OCI-LY1 (cell line): Measurements from ENCODE around the gene NDUFV1.
"Not testable (repeated sequence)": the region's sequence is repeated elsewhere in the genome, so short reads cannot be mapped to it uniquely, and the experiment has no call there.

Experiments
- H2AFZ ChIP-seq: fragments of 200-600 bp; sonication (generic), shearing (Covaris generic); 2 replicates; pipeline ENCODE4 v1.6.0; 2014; ENCODE audit warnings: antibody characterized with exemption, mild to moderate bottlenecking, low read length
- H3F3A ChIP-seq: fragments of 200-600 bp; sonication (generic), shearing (Covaris generic); 2 replicates; pipeline ENCODE4 v1.6.0; 2014; ENCODE audit warnings: mild to moderate bottlenecking, antibody characterized with exemption, low read length, moderate library complexity; ENCODE audit not compliant: insufficient read depth
- H3K27ac ChIP-seq: fragments of 200-600 bp; sonication (generic); 2 replicates; pipeline ENCODE4 v1.5.1; 2014; ENCODE audit warnings: low read length, mixed run types, mild to moderate bottlenecking, low read depth; ENCODE audit not compliant: poor library complexity, severe bottlenecking
- H3K27me3 ChIP-seq: fragments of 200-600 bp; sonication (generic); 2 replicates; pipeline ENCODE4 v1.6.0; 2014; ENCODE audit warnings: antibody characterized with exemption, mild to moderate bottlenecking, low read length, moderate library complexity; ENCODE audit not compliant: insufficient read depth
- H3K36me3 ChIP-seq: fragments of 200-600 bp; sonication (generic); 2 replicates; pipeline ENCODE4 v1.6.1; 2014; ENCODE audit warnings: mild to moderate bottlenecking, antibody characterized with exemption, low read length, moderate library complexity, mixed read lengths; ENCODE audit not compliant: insufficient read depth
- H3K4me1 ChIP-seq: fragments of 200-600 bp; sonication (generic); 2 replicates; pipeline ENCODE4 v1.5.1; 2014; ENCODE audit warnings: mild to moderate bottlenecking, low read length, moderate library complexity; ENCODE audit not compliant: insufficient read depth, severe bottlenecking
- H3K4me2 ChIP-seq: fragments of 200-600 bp; sonication (generic), shearing (Covaris generic); 2 replicates; pipeline ENCODE4 v1.6.1; 2014; ENCODE audit warnings: low read length
- H3K4me3 ChIP-seq: fragments of 200-600 bp; sonication (generic); 2 replicates; pipeline ENCODE4 v1.5.1; 2014; ENCODE audit warnings: low read length, low read depth, mild to moderate bottlenecking, mixed read lengths; ENCODE audit not compliant: poor library complexity, severe bottlenecking
- H3K79me2 ChIP-seq: fragments of 200-600 bp; shearing (Covaris generic); 2 replicates; pipeline ENCODE4 v1.6.1; 2016; ENCODE audit warnings: mixed run types, low read length, mixed read lengths; ENCODE audit not compliant: insufficient read depth
- H3K9ac ChIP-seq: fragments of 200-600 bp; sonication (generic), shearing (Covaris generic); 2 replicates; pipeline ENCODE4 v1.6.1; 2014; ENCODE audit warnings: mild to moderate bottlenecking, low read length, mixed read lengths
- H3K9me2 ChIP-seq: fragments of 200-600 bp; sonication (generic), shearing (Covaris generic); 2 replicates; pipeline ENCODE4 v1.6.1; 2014; ENCODE audit warnings: low read depth, mild to moderate bottlenecking, low read length, mixed read lengths
- H3K9me3 ChIP-seq: fragments of 200-600 bp; shearing (Covaris generic); 2 replicates; pipeline ENCODE4 v1.6.1; 2014; ENCODE audit warnings: low read length, mixed read lengths
- H4K20me1 ChIP-seq: fragments of 200-600 bp; sonication (generic), shearing (Covaris generic); 2 replicates; pipeline ENCODE4 v1.6.0; 2016; ENCODE audit warnings: mild to moderate bottlenecking, low read length; ENCODE audit not compliant: insufficient read depth
- EZH2 ChIP-seq: fragments of 200-600 bp; sonication (generic), shearing (Covaris generic); IDR thresholded peaks from 2 replicates; pipeline ENCODE4 v1.8.0; 2017; ENCODE audit warnings: borderline replicate concordance, mixed run types, mild to moderate bottlenecking, antibody characterized with exemption, low read length, moderate library complexity, mixed read lengths
- TF ChIP-seq, protein P1 (sequence below): fragments of 200-600 bp; sonication (generic), shearing (Covaris generic); IDR thresholded peaks from 2 replicates; pipeline ENCODE4 v1.5.1; 2017; ENCODE audit warnings: mild to moderate bottlenecking, antibody characterized with exemption, low read length, moderate library complexity, mixed read lengths

Gene NDUFV1

DNA sequence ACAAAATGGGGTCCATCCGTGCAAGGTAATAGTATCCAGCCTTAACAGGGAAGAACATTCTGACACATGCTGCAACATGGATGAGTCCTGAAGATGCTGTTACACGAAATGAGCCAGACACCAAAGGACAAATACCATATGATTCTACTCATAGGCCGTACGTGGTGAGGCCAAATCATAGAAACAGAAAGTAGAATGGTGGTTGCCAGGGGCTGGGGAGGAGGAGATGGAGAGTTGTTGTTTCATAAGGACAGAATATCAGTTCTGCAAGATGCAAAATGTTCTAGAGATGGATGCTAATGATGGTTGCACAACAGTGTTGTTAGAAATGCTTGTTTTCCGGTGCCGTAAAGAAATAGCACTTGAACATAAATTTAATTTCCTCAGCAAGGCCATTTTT, 30.2 kb downstream of the NDUFV1 start:
- Histone ChIP-seq H3K79me2 (no peaks in the 10 kb centered on the region), H2AFZ (no peak overlapping the region), H3K9me3 (no peaks in the 10 kb centered on the region), H3K27me3 (peaks cover 9% of the 10 kb centered on the region; the same call in 1 of the 2 replicates), H3K4me2 (no peak overlapping the region), H3K4me1 (no peaks in the 10 kb centered on the region), H3F3A (no peaks in the 10 kb centered on the region), H3K4me3 (no peak overlapping the region), H3K9ac (no peak overlapping the region), H4K20me1 (no peaks in the 10 kb centered on the region), H3K27ac (no peak overlapping the region), H3K9me2 (no peaks in the 10 kb centered on the region), H3K36me3 (no peaks in the 10 kb centered on the region)
- TF ChIP-seq, protein P1, sequence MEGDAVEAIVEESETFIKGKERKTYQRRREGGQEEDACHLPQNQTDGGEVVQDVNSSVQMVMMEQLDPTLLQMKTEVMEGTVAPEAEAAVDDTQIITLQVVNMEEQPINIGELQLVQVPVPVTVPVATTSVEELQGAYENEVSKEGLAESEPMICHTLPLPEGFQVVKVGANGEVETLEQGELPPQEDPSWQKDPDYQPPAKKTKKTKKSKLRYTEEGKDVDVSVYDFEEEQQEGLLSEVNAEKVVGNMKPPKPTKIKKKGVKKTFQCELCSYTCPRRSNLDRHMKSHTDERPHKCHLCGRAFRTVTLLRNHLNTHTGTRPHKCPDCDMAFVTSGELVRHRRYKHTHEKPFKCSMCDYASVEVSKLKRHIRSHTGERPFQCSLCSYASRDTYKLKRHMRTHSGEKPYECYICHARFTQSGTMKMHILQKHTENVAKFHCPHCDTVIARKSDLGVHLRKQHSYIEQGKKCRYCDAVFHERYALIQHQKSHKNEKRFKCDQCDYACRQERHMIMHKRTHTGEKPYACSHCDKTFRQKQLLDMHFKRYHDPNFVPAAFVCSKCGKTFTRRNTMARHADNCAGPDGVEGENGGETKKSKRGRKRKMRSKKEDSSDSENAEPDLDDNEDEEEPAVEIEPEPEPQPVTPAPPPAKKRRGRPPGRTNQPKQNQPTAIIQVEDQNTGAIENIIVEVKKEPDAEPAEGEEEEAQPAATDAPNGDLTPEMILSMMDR, result no peak
- TF ChIP-seq EZH2, result no peak

DNA sequence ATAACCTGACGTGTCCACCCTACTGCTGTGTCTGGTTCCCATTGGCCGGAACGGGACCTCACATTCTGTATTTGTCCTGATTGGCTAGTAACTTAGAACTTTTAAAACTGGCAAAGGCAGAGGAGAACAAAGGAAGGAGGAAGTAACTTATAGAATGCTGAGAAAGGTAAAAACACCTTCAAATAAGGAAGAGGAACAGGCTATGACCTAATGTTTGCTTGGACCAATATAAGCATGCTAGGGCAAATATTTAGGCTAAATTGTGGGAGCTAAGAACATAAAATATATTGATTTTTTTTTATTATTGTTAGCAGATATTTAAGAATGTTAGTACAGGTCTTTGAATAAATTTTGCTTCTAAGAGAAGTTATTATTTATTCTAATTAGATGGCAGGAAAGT, 30.7 kb downstream of the NDUFV1 start:
- not testable (repeated sequence) for H3K4me2 ChIP-seq, H3K36me3 ChIP-seq, H3F3A ChIP-seq, H3K27me3 ChIP-seq, H3K9me2 ChIP-seq, H3K4me3 ChIP-seq, H3K9ac ChIP-seq, H3K79me2 ChIP-seq, H3K4me1 ChIP-seq, H3K27ac ChIP-seq, H4K20me1 ChIP-seq, H2AFZ ChIP-seq, H3K9me3 ChIP-seq

DNA sequence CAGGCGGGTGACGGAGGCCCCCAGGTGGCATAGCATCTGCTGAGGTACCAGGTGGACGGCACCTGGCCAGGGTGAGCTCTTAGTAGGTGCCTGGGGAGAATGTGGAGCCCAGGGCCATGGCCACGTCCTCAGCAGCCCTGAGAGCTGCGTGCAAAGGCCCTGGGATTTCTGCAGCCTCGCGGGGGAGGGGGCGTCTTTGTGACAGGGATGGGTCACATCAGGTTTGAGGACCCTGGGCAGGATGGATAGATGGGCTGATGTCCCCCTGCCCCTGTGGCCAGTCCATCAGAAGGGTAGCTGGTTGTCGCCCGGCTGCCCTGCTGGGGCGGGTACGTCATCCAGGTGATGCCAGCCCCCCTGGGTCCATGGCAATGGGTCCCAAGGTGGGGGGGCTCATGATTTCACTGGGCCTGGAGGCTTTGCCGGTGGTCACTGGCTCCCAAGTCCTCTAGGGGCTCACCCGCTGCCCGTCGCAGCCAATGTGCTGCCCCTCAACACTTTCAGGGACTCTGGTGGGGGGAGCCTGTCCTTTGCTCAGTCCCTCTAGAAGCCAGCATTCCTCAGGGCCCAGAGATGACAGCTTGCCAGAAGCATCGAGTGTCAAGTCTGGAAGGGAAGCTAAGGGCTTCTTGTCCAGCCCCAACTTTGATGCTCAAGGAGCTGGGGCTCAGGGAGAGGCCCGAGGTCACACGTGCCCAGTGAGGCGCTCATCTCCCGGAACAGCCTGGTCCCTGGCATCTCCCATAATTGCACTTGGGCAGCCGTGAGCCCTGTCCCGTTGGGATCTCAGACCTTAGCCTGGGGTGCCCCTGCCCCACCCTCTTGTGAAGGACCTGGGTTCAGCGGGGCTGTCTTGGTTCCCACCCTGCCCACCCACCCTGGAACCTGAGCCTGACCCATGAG, 32.0 kb downstream of the NDUFV1 start:
- Histone ChIP-seq H3F3A (no peaks in the 10 kb centered on the region), H3K79me2 (no peaks in the 10 kb centered on the region), H2AFZ (no peak overlapping the region), H3K9me3 (no peaks in the 10 kb centered on the region), H3K4me1 (no peaks in the 10 kb centered on the region), H3K9me2 (no peaks in the 10 kb centered on the region), H3K27ac (no peak overlapping the region), H4K20me1 (no peaks in the 10 kb centered on the region), H3K36me3 (no peaks in the 10 kb centered on the region), H3K9ac (no peak overlapping the region), H3K4me3 (no peak overlapping the region), H3K4me2 (no peak overlapping the region), H3K27me3 (peaks cover 13% of the 10 kb centered on the region; the same call in 1 of the 2 replicates)
- TF ChIP-seq, protein P1, result no peak
- no peak for TF ChIP-seq EZH2

DNA sequence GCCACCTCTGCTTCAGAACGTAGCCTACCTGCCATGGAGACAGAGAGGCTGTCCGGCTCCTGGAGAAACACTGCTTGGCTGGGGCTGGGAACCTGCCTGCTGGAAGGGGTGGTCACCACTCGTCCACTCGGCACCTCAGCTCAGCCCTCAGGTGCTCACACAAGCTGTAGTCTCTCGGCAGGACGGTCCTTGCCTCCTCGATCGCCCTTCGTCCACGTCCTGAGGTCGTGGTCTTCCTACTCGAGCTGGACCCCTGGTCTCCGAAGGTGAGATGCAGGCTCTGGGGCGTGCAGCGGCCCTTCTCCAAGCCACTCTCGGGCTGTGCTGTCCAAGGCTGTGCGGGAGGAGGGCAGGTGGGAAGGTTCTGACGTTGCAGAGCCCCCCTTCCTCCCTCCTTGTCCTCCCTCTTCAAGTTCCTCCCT, 32.7 kb downstream of the NDUFV1 start, which contains the start of gene TBX10:
Gene TBX10, minus strand, starts transcription at position 326 of the 422 bp plus-strand sequence. Its CDS starts 291 bp downstream, at position 35.
- no peaks in the 10 kb centered on the region for H3K4me1 ChIP-seq
- peaks cover 3% of the 10 kb centered on the region; the same call in 1 of the 2 replicates for H3K9me3 ChIP-seq
- no peak within 1 kb of the TSS for H3K4me3 ChIP-seq
- H3F3A ChIP-seq, result no peaks in the 10 kb centered on the region
- no peaks in the 10 kb centered on the region; the same call in 1 of the 2 replicates for H3K36me3 ChIP-seq
- H3K27ac ChIP-seq, result no peak within 1 kb of the TSS
- peaks cover 9% of the 10 kb centered on the region; the same call in 1 of the 2 replicates for H3K27me3 ChIP-seq
- no peak within 1 kb of the TSS for H2AFZ ChIP-seq
- no peak within 1 kb of the TSS for H3K4me2 ChIP-seq
- no peaks in the 10 kb centered on the region for H3K9me2 ChIP-seq
- TF ChIP-seq EZH2, result no peak
- TF ChIP-seq, protein P1, result no peak
- H3K79me2 ChIP-seq, result no peaks in the 10 kb centered on the region
- no peak within 1 kb of the TSS for H3K9ac ChIP-seq
- no peaks in the 10 kb centered on the region for H4K20me1 ChIP-seq
